ENCODE data around the gene GDPD4.

GDPD4 gene

GRCh38 chr11:77203901-77204753, 97.4 kb downstream of the GDPD4 start:
- no peak for DNase-seq

DNA sequence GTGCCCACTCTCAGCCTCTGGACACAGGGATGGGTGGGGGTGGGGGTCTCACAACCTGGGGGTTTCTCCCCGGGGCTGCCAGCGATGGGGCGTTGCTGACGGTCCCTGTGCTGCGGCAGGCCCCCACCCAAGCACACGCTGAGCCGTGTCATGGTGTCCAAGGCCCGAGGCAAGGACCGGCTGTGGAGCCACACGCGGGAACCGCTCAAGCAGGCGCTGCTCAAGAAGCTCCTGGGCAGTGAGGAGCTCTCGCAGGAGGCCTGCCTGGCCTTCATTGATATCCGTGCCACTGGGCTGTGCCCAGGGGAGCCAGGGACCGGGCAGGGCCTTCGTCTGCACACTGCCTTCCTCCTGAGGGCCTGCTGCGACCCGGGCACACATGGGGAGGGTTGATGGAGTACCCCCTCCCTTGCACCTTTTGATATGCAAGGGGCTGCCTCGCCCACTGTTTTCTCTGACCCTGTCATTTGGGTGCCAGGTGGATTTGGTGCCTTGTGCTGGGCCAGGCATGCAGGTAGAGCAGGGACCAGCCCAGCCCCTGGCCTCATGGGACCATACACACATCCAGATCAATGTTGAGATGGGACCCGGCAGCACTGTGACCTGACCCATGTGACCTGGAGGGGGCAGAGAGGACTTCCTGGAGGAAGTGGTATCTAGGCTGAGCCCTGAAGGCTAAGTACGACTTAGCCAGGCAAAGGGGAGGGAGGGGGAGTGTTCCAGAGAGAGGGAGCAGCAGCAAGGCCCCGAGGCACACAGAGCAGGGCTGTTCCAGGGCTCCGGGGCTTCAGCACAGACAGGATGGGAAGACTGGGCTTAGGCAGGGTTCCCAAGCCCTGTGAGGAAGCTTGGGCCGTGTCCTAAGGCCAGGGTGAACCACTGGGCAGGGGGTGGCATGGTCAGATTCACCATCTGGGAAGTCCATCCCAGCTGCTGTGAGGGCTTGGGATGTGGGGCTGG, 98.3 kb downstream of the GDPD4 start:
- no peak for DNase-seq

- no peak for DNase-seq
These were observed 99.3 kb downstream of the GDPD4 start for GRCh38 chr11:77201991-77202841.

DNA sequence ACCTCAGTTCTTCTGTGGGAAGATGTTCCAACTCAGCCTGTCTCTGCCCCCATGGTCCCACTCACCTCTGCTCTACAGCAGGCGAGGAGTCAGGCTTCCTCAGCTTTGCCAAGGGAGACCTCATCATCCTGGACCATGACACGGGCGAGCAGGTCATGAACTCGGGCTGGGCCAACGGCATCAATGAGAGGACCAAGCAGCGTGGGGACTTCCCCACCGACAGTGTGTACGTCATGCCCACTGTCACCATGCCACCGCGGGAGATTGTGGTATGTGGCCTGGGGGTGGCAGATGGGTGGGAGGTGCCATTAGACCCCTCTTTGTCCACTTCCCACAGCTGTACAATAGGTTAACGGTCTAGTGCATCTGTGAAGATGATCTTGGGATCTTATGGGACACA, 100.1 kb downstream of the GDPD4 start:
- no peak for DNase-seq

DNA sequence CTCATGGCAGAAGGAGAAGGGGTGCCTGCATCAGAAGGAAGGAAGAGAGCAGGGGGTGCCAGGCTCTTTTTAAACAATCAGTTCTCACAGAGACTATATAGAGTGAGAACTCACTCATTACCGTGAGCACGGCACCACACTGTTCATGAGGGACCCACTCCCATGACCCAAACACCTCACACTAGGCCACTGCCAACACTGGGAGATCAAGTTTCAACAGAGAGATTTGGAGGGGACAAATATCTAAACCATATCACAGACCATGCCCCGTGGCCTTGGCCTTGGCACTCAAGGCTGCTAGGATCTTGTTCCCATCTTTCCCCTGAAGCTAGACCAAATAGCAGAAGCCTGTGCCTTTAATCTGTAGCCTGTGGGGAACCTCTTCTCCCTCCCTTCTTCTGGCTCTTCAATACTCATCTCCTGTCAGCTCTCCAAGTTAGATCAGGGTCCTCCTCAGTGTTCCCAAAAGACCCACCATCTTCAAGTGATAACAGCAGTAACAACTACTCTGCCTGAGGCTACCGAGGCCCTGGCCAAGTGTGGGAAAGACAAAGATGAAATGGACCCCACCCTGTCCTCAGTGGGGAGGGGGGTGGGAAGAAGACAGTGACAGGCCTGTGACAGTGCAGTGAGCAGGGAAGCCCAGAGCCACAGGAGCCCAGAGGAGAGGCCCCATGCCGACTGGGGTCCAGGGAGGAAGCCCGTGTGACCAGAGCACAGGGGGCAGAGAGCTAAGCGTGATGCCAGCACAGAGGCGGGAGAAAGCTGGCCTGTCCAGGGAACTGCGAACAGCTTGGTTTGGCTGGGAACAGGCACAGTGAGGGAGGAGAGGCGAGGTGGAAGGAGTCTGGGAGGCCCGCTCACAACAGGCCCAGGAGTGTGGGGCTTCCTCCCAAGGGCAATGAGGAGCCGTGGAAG, 100.9 kb downstream of the GDPD4 start:
- no peak for DNase-seq

DNA sequence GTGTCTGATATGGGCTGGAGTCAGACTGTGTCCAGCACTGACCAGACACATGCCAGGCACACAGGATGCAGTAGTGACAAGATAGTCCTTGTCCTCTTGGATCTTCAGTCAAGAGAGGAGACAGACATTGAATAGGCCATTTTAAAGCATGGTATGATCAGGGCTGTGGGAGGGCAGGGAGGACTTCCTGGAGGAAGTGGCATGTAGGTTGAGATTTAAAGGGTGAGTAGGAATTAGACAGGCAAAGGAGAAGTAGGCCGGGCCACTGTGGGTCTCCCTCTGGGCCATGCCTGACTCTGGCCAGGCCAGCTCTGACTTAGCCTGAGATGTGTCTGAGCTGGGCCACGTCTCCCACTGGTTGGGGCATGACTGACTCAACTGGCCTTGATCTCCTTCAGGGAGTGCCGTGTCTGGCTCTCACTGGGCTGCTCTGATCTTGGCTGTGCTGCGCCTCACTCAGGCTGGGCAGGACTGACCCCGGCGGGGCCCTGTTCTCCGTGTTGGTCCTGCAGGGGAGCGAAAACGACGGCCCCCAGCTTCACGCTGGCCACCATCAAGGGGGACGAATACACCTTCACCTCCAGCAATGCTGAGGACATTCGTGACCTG, 102.2 kb downstream of the GDPD4 start:
- no peak for DNase-seq

- DNase-seq: no peak
These were observed 103.0 kb downstream of the GDPD4 start for GRCh38 chr11:77198440-77198849.

DNA sequence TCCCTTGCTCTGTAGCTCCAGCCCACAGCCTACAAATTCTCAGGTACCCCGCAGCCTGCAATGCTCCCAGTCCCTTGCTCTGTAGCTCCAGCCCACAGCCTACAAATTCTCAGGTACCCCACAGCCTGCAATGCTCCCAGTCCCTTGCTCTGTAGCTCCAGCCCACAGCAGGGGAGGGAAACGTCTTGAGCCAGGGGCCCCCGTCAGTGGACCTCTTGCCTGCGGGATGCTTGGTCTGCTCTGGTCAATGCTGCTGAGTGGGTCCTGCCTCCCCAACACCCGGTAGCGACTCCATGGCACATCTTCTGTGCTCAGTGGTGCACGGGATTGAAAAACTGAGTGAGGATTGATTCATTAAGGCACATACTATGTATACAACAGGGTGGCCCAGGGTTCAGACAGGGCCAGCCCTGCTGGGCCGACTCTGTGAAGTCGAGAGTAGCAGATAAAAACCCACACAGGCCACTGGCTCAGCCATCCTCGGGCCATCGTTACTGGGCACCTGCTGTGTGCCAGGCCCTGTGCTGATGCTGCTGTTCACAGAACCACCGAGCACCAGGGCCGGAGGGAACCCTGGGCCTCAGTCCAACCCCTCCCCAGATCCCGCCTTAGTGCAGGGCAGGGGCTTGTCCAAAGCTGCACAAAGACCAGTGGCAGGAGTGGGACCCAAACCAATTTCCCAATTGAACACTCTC, 103.7 kb downstream of the GDPD4 start:
- DNase-seq: no peak

GRCh38 chr11:77196961-77197360, 104.5 kb downstream of the GDPD4 start:
- DNase-seq: no peak

DNA sequence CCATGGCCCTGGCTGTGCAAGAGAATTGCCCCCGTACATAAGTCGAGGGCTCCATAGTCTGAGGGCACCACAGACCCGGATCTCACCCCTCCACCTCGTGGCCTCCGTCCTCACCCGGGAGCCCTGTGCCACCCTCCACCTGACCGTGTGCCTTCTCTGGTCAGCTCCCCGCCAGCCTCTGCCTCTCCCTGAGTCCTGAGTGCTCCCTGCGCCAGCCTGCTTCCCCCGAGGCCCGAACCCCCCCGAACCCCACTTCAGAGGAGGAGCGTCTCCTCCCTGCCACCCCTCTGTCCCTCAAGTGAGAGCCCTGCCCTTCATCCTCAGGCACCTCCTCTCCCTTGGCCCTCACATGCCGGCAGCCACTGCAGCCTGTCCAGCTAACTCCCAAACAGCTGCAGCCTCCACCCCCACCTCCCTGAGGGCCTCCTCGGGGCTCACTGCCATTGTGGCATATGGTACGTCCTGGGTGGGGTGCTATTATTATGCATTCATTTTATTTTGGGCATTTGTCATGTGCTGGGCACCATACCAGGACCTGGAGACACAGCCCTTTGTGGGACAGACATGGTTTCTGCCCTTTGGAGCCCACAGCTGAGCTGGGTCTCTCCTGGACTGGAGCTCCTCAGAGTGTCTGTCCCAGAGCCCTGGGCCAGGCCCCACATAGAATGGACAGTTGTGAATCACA, 106.3 kb downstream of the GDPD4 start:
- DNase-seq: no peak

DNA sequence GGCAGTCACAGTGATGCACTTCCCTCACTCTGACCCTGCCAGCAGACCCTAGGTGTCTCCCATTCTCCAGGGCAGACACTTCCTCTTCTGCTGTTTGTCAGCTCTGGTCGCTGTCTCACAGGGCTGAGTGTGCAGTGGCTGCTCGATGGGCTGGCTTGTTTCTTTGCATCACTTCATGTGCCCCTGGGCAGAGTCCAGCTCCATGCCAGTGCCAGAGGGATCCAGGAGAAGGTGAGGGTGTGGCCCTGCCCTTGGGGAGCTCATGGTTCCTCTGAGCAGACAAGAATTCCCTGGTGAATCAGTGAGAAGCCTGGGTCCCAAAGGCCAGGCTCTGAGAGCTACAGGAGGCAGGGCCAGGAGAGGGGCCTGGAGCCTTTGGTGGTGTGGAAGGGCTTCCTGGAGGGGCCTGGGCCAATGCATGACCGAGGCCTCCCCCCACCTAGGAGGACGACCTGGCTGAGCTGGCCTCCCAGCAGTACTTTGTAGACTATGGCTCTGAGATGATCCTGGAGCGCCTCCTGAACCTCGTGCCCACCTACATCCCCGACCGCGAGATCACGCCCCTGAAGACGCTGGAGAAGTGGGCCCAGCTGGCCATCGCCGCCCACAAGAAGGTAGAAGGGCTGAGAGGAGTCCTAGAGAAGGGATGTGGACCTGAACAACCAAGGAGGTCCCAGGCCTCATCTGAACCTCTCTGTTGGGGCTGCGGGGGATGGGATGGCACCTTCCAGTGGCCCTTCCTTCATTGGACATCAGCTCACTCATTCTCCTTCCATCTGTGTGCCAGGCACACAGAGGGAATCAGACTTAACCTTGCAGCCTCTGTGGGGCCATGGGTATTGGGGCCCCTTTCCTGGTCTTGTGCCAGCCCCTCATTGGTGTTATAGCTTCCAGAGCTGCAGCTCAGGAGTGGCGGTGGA, 107.3 kb downstream of the GDPD4 start:
- DNase-seq: no peak

DNA sequence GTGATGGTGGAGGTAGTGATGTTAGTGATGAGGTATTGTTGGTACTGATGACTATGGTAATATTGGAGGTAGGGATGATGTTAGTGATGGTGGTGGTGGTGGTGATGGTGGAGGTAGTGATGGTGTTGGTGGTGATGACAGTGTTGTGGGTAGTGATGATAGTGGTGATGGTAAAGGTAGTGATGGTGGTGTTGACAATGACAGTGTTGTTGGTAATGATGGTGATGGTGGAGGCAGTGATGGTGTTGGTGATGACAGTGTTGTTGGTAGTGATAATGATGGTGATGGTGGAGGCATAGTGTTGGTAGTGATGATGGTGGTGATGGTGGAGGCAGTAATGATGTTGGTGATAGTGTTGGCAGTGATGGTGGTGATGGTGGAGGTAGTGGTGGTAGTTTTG, 108.3 kb downstream of the GDPD4 start:
- no peak for DNase-seq

GRCh38 chr11:77191823-77192495, 109.5 kb downstream of the GDPD4 start:
- no peak for DNase-seq

DNA sequence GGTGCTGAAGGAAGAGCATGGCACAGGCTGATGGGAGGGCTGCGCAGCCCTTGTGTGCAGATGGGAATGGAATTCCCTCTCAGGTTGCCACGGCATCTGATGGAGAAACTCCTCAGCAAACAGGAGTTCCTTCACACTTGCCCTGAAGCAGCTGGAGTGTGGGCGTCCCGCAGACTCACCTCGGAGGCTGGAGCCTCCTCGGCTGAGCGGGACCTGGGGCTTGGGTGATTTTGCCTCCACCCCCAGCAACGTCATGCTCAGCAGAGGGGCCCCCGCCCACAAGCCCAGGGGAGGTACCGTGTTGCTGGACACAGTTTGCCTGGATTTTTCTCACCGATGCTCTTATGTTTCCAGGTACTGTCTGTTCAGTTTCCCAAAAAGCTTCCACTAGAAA, 110.1 kb downstream of the GDPD4 start:
- DNase-seq: no peak

- no peak for DNase-seq
These were observed 111.0 kb downstream of the GDPD4 start for GRCh38 chr11:77190331-77191075.

- no peak for DNase-seq
These were observed 111.8 kb downstream of the GDPD4 start for GRCh38 chr11:77189588-77190210.

Measured in cortex of kidney (tissue), 1 donor.